ENCODE data around the gene TCEA2. TPM values are rescaled to one million over a fixed set of nuclear protein-coding genes. Genes with fewer than 3 reads are reported as not detected.

The TCEA2 gene
- total and polyA plus RNA-seq, 9 of the 15 experiments (the other 6 are each of a cell fraction or from before 2014, with no cell fraction given), result 1.4 to 28.7 (median 5.4) TPM

- TF ChIP-seq, protein P1, sequence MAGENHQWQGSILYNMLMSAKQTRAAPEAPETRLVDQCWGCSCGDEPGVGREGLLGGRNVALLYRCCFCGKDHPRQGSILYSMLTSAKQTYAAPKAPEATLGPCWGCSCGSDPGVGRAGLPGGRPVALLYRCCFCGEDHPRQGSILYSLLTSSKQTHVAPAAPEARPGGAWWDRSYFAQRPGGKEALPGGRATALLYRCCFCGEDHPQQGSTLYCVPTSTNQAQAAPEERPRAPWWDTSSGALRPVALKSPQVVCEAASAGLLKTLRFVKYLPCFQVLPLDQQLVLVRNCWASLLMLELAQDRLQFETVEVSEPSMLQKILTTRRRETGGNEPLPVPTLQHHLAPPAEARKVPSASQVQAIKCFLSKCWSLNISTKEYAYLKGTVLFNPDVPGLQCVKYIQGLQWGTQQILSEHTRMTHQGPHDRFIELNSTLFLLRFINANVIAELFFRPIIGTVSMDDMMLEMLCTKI (IDR thresholded peaks at IDR 0.05; ENCODE audit: partially characterized antibody), result no peak
- TF ChIP-seq ZNF217 (CRISPR knock-in tag; IDR thresholded peaks at IDR 0.05) (no peak), BMI1 (IDR thresholded peaks at IDR 0.05; ENCODE audit: low read length) (no peak), PCBP2 (IDR thresholded peaks at IDR 0.05; ENCODE audit: low read depth, low read length, poor library complexity, severe bottlenecking) (no peak), CEBPB (tag; IDR thresholded peaks at IDR 0.05) (no peak), MEIS2 (IDR thresholded peaks at IDR 0.05; ENCODE audit: partially characterized antibody) (no peak), TOE1 (IDR thresholded peaks at IDR 0.05; ENCODE audit: borderline replicate concordance) (no peak), TOE1 (CRISPR knock-in tag; IDR thresholded peaks at IDR 0.05; ENCODE audit: borderline replicate concordance, low read depth) (no peak), SMARCE1 (IDR thresholded peaks at IDR 0.05) (no peak), TCF7L2 (IDR thresholded peaks at IDR 0.05; ENCODE audit: low read depth, low read length) (no peak), HDAC3 (IDR thresholded peaks at IDR 0.05; ENCODE audit: borderline replicate concordance, partially characterized antibody) (no peak)
Observed at GRCh38 chr20:64100566-64100888, 37.5 kb downstream of the TCEA2 start (continued).
